GM21529 (cell line): ENCODE results near the gene HNF4A.

Experiments used
- ATAC-seq: cut with Tn5 transposase; IDR thresholded peaks from one replicate; pipeline ENCODE4 v1.9.1; 2021; ENCODE audit not compliant: unreplicated experiment

HNF4A gene

GRCh38 chr20:44405257-44405656 lies 49.8 kb downstream of the HNF4A start:
- no peak for ATAC-seq

GRCh38 chr20:44405785-44406571 lies 50.5 kb downstream of the HNF4A start:
- ATAC-seq = no peak

GRCh38 chr20:44406572-44407137 lies 51.2 kb downstream of the HNF4A start:
- ATAC-seq = no peak

GRCh38 chr20:44407402-44408184 lies 52.1 kb downstream of the HNF4A start:
- ATAC-seq = no peak

- ATAC-seq = no peak
Measured at GRCh38 chr20:44409132-44409600, 53.7 kb downstream of the HNF4A start.

- no peak for ATAC-seq
Measured at GRCh38 chr20:44410583-44411019, 55.1 kb downstream of the HNF4A start.

GRCh38 chr20:44411020-44411756 lies 55.7 kb downstream of the HNF4A start:
- no peak for ATAC-seq

GRCh38 chr20:44411757-44412401 lies 56.4 kb downstream of the HNF4A start:
- no peak for ATAC-seq

- no peak for ATAC-seq
Measured at GRCh38 chr20:44412402-44413144, 57.1 kb downstream of the HNF4A start.

- no peak for ATAC-seq
Measured at GRCh38 chr20:44413575-44414345, 58.3 kb downstream of the HNF4A start.

GRCh38 chr20:44414346-44414714 lies 58.8 kb downstream of the HNF4A start:
- ATAC-seq = no peak

GRCh38 chr20:44414808-44415207 lies 59.3 kb downstream of the HNF4A start:
- ATAC-seq = no peak

- ATAC-seq = no peak
Measured at GRCh38 chr20:44415833-44416715, 60.6 kb downstream of the HNF4A start.

GRCh38 chr20:44418069-44418905 lies 62.8 kb downstream of the HNF4A start:
- ATAC-seq = no peak

- no peak for ATAC-seq
Measured at GRCh38 chr20:44419131-44419844, 63.8 kb downstream of the HNF4A start.

- ATAC-seq = no peak
Measured at GRCh38 chr20:44420497-44420896, 65.0 kb downstream of the HNF4A start.

- no peak for ATAC-seq
Measured at GRCh38 chr20:44422083-44422482, 66.6 kb downstream of the HNF4A start.
